Liver (tissue), 3 donors: ENCODE data around the gene HRH4.

Experiments used
- HNF4A ChIP-seq, 2 donors: conservative IDR thresholded peaks; 2 replicates each; pipeline ENCODE4 v1.6.1; 2016; ENCODE audit warnings: antibody characterized with exemption in 2 of 2, mild to moderate bottlenecking in 2 of 2
- JUND ChIP-seq, 2 donors: IDR thresholded peaks; 2 replicates each; pipeline ENCODE4 v1.6.1; 2016; ENCODE audit warnings: antibody characterized with exemption in 2 of 2
- NR2F2 ChIP-seq: IDR thresholded peaks from 2 replicates; pipeline ENCODE4 v1.6.1; 2016; ENCODE audit warnings: antibody characterized with exemption
- RAD21 ChIP-seq, 2 donors: IDR thresholded peaks; 2 replicates each; pipeline ENCODE4 v1.6.1; 2016; ENCODE audit warnings: antibody characterized with exemption in 2 of 2, mild to moderate bottlenecking in 2 of 2
- RXRA ChIP-seq, 2 donors: IDR thresholded peaks; 2 replicates each; pipeline ENCODE4 v1.6.1; 2017 to 2018; ENCODE audit warnings: antibody characterized with exemption in 2 of 2, mild to moderate bottlenecking in 1 of 2
- TAF1 ChIP-seq: conservative IDR thresholded peaks from 2 replicates; pipeline ENCODE4 v1.6.1; 2016; ENCODE audit warnings: antibody characterized with exemption, mild to moderate bottlenecking
- YY1 ChIP-seq: IDR thresholded peaks from 2 replicates; pipeline ENCODE4 v1.6.1; 2016; ENCODE audit warnings: antibody characterized with exemption, mild to moderate bottlenecking
- TF ChIP-seq, protein P1 (sequence below): fragments of 150-350 bp; IDR thresholded peaks from 2 replicates; pipeline ENCODE4 v1.5.1; 2017; ENCODE audit warnings: improper control_type of control experiment, low read depth, low read length; ENCODE audit not compliant: missing input control
- TF ChIP-seq, protein P2 (sequence below): IDR thresholded peaks from 2 replicates; pipeline ENCODE4 v1.6.1; 2016; ENCODE audit warnings: antibody characterized with exemption
- TF ChIP-seq, protein P3 (sequence below): IDR thresholded peaks from 2 replicates; pipeline ENCODE4 v1.6.1; 2016; ENCODE audit warnings: antibody characterized with exemption
- TF ChIP-seq, protein P4 (sequence below): IDR thresholded peaks from 2 replicates; pipeline ENCODE4 v1.6.1; 2016; ENCODE audit warnings: antibody characterized with exemption, mild to moderate bottlenecking
- donor health status: healthy.
- donor health status: healthy.

DNA sequence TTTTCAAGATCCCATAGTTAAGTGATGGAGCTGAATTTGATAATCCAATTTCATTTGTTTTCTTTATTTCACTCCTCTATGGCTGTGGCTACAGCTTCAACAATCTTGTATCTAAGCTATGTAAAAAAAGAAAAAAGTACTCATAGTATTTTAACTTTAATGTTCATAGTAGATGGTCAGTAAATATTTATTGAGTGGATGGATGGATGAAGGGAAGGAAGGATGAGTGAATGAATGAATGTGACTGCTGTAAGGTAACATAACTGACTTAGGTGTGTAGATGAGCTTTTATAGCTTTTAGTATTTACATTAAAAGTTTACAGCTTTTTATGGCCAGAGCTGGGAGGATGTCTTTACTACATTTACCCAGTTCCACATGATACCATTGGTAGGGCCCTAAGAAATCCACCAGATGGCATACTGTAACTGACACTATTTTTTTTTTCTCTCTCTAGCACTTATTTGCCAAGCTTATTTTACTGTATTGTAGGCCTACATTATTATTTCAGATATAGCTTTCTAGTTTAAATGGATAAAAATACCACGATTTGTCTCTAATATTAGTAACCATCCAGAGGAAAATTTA, 13.4 kb upstream of the HRH4 start:
- TF ChIP-seq, protein P1, sequence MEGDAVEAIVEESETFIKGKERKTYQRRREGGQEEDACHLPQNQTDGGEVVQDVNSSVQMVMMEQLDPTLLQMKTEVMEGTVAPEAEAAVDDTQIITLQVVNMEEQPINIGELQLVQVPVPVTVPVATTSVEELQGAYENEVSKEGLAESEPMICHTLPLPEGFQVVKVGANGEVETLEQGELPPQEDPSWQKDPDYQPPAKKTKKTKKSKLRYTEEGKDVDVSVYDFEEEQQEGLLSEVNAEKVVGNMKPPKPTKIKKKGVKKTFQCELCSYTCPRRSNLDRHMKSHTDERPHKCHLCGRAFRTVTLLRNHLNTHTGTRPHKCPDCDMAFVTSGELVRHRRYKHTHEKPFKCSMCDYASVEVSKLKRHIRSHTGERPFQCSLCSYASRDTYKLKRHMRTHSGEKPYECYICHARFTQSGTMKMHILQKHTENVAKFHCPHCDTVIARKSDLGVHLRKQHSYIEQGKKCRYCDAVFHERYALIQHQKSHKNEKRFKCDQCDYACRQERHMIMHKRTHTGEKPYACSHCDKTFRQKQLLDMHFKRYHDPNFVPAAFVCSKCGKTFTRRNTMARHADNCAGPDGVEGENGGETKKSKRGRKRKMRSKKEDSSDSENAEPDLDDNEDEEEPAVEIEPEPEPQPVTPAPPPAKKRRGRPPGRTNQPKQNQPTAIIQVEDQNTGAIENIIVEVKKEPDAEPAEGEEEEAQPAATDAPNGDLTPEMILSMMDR: peak; percentile 15
- TF ChIP-seq TAF1 (no peak), HNF4A (conservative IDR thresholded peaks at IDR 0.05) (no peak), YY1 (no peak), RXRA (IDR thresholded peaks at IDR 0.05) (no peak), RAD21 (IDR thresholded peaks at IDR 0.05) (peak in 1 of 2 donors; percentile 48), NR2F2 (no peak), JUND (IDR thresholded peaks at IDR 0.05) (no peak)
- TF ChIP-seq, protein P2, sequence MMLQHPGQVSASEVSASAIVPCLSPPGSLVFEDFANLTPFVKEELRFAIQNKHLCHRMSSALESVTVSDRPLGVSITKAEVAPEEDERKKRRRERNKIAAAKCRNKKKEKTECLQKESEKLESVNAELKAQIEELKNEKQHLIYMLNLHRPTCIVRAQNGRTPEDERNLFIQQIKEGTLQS: no peak
- TF ChIP-seq, protein P3, sequence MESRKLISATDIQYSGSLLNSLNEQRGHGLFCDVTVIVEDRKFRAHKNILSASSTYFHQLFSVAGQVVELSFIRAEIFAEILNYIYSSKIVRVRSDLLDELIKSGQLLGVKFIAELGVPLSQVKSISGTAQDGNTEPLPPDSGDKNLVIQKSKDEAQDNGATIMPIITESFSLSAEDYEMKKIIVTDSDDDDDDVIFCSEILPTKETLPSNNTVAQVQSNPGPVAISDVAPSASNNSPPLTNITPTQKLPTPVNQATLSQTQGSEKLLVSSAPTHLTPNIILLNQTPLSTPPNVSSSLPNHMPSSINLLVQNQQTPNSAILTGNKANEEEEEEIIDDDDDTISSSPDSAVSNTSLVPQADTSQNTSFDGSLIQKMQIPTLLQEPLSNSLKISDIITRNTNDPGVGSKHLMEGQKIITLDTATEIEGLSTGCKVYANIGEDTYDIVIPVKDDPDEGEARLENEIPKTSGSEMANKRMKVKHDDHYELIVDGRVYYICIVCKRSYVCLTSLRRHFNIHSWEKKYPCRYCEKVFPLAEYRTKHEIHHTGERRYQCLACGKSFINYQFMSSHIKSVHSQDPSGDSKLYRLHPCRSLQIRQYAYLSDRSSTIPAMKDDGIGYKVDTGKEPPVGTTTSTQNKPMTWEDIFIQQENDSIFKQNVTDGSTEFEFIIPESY: no peak
- TF ChIP-seq, protein P4, sequence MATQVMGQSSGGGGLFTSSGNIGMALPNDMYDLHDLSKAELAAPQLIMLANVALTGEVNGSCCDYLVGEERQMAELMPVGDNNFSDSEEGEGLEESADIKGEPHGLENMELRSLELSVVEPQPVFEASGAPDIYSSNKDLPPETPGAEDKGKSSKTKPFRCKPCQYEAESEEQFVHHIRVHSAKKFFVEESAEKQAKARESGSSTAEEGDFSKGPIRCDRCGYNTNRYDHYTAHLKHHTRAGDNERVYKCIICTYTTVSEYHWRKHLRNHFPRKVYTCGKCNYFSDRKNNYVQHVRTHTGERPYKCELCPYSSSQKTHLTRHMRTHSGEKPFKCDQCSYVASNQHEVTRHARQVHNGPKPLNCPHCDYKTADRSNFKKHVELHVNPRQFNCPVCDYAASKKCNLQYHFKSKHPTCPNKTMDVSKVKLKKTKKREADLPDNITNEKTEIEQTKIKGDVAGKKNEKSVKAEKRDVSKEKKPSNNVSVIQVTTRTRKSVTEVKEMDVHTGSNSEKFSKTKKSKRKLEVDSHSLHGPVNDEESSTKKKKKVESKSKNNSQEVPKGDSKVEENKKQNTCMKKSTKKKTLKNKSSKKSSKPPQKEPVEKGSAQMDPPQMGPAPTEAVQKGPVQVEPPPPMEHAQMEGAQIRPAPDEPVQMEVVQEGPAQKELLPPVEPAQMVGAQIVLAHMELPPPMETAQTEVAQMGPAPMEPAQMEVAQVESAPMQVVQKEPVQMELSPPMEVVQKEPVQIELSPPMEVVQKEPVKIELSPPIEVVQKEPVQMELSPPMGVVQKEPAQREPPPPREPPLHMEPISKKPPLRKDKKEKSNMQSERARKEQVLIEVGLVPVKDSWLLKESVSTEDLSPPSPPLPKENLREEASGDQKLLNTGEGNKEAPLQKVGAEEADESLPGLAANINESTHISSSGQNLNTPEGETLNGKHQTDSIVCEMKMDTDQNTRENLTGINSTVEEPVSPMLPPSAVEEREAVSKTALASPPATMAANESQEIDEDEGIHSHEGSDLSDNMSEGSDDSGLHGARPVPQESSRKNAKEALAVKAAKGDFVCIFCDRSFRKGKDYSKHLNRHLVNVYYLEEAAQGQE: no peak
